Loucy (cell line): ENCODE measurements around the gene NBAS.

Experiments
- H2AFZ ChIP-seq: fragments of 200-600 bp; sonication (generic); 2 replicates; pipeline ENCODE4 v1.6.0; 2016; ENCODE audit warnings: antibody characterized with exemption, mild to moderate bottlenecking, low read length, moderate library complexity
- H3F3A ChIP-seq: fragments of 200-600 bp; 2 replicates; pipeline ENCODE4 v1.6.0; 2016; ENCODE audit warnings: antibody characterized with exemption, low read depth, mild to moderate bottlenecking
- H3K27me3 ChIP-seq: fragments of 200-600 bp; sonication (generic); 2 replicates; pipeline ENCODE4 v1.6.1; 2014; ENCODE audit warnings: low read length, mild to moderate bottlenecking; ENCODE audit not compliant: insufficient read depth, poor library complexity, severe bottlenecking
- H3K36me3 ChIP-seq: fragments of 200-600 bp; sonication (generic); 2 replicates; pipeline ENCODE4 v1.6.1; 2016; ENCODE audit warnings: low read length; ENCODE audit not compliant: insufficient read depth
- H3K4me1 ChIP-seq: fragments of 200-600 bp; sonication (generic); 2 replicates; pipeline ENCODE4 v1.5.1; 2014; ENCODE audit warnings: low read length, mild to moderate bottlenecking; ENCODE audit not compliant: insufficient read depth, poor library complexity, severe bottlenecking
- H3K4me2 ChIP-seq: fragments of 200-600 bp; sonication (generic); 2 replicates; pipeline ENCODE4 v1.6.0; 2014; ENCODE audit warnings: antibody characterized with exemption, low read length, low read depth, mild to moderate bottlenecking; ENCODE audit not compliant: poor library complexity, severe bottlenecking
- H3K4me3 ChIP-seq: fragments of 200-600 bp; sonication (generic); 2 replicates; pipeline ENCODE4 v1.5.1; 2014; ENCODE audit warnings: low read length, mild to moderate bottlenecking, mixed read lengths; ENCODE audit not compliant: poor library complexity, severe bottlenecking
- H3K79me2 ChIP-seq: fragments of 200-600 bp; sonication (generic); 2 replicates; pipeline ENCODE4 v1.6.1; 2014; ENCODE audit warnings: low read length; ENCODE audit not compliant: insufficient read depth
- H3K9ac ChIP-seq: fragments of 200-600 bp; sonication (generic); 2 replicates; pipeline ENCODE4 v1.6.0; 2014; ENCODE audit warnings: mild to moderate bottlenecking, low read depth, low read length, moderate library complexity; ENCODE audit not compliant: poor library complexity, severe bottlenecking
- H3K9me2 ChIP-seq: fragments of 200-600 bp; sonication (generic); replicated peaks from 2 replicates; pipeline ENCODE4 v1.6.1; 2016; ENCODE audit warnings: low read depth, low read length, mixed read lengths
- H3K9me3 ChIP-seq: fragments of 200-600 bp; sonication (generic); 2 replicates; pipeline ENCODE4 v1.6.1; 2014; ENCODE audit warnings: mild to moderate bottlenecking, antibody characterized with exemption, low read length, low read depth; ENCODE audit not compliant: insufficient read depth
- H4K20me1 ChIP-seq: fragments of 200-600 bp; sonication (generic); 2 replicates; pipeline ENCODE4 v1.6.0; 2014; ENCODE audit warnings: antibody characterized with exemption, low read length, mild to moderate bottlenecking; ENCODE audit not compliant: insufficient read depth, poor library complexity, severe bottlenecking
- CTCF ChIP-seq: fragments of 200-600 bp; sonication (generic); conservative IDR thresholded peaks from 2 replicates; pipeline ENCODE4 v1.5.1; 2014; ENCODE audit warnings: mild to moderate bottlenecking, antibody characterized with exemption, low read length
- EZH2phosphoT487 ChIP-seq: fragments of 200-600 bp; IDR thresholded peaks from 2 replicates; pipeline ENCODE4 v1.6.1; 2018; ENCODE audit warnings: antibody characterized with exemption, mild to moderate bottlenecking, moderate library complexity, borderline replicate concordance

NBAS gene

GRCh38 chr2:15241929-15242328 lies 319.2 kb downstream of the NBAS start:
- Histone ChIP-seq H3K27me3 (no peaks in the 10 kb centered on the region), H3K4me1 (peaks cover 29% of the 10 kb centered on the region), H4K20me1 (peaks cover 9% of the 10 kb centered on the region), H3K9me3 (no peaks in the 10 kb centered on the region), H3K9me2 (no peaks in the 10 kb centered on the region), H2AFZ (no peak overlapping the region), H3K79me2 (peaks cover 13% of the 10 kb centered on the region; the same call in 1 of the 2 replicates), H3K4me3 (no peak overlapping the region), H3K4me2 (peak overlapping the region; percentile 53), H3F3A (peaks cover 12% of the 10 kb centered on the region; the same call in 1 of the 2 replicates), H3K36me3 (peaks cover 20% of the 10 kb centered on the region), H3K9ac (no peak overlapping the region)
- TF ChIP-seq EZH2phosphoT487, result no peak
- no peak for TF ChIP-seq CTCF

- Histone ChIP-seq H2AFZ (no peak overlapping the region), H3K9me3 (no peaks in the 10 kb centered on the region), H4K20me1 (peaks cover 9% of the 10 kb centered on the region), H3K4me1 (peaks cover 29% of the 10 kb centered on the region), H3K9me2 (no peaks in the 10 kb centered on the region), H3K79me2 (peaks cover 9% of the 10 kb centered on the region; the same call in 1 of the 2 replicates), H3K4me2 (no peak overlapping the region), H3K27me3 (no peaks in the 10 kb centered on the region), H3F3A (peaks cover 12% of the 10 kb centered on the region; the same call in 1 of the 2 replicates), H3K4me3 (no peak overlapping the region), H3K9ac (no peak overlapping the region), H3K36me3 (peaks cover 20% of the 10 kb centered on the region)
- TF ChIP-seq EZH2phosphoT487 (no peak), CTCF (no peak)
Observed at GRCh38 chr2:15241201-15241600, 319.9 kb downstream of the NBAS start.

DNA sequence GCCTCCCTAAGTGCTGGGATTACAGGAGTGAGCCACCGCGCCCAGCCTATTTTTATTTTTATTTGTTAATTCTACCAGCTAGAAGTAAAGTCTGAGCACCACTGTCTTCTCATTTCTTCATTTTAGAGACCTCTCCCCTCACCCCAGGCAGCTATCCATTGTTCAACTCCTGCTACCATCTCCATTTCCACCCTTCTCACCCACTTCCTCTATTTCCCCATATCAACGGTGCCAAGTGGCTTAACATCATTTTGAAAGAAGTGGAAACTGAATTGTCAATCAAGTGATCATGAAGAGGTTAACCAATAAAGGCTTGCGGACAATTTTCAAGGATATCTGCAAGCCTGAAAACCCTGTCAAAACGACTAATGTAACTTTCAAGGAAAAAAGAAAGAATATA lies 323.1 kb downstream of the NBAS start:
- H3K36me3 ChIP-seq, result peaks cover 43% of the 10 kb centered on the region
- H3K4me2 ChIP-seq, result no peak overlapping the region
- H4K20me1 ChIP-seq, result no peaks in the 10 kb centered on the region
- H2AFZ ChIP-seq, result no peak overlapping the region
- TF ChIP-seq EZH2phosphoT487, result no peak
- TF ChIP-seq CTCF, result no peak
- no peaks in the 10 kb centered on the region for H3K9me2 ChIP-seq
- peaks cover 3% of the 10 kb centered on the region; the same call in 1 of the 2 replicates for H3F3A ChIP-seq
- H3K9ac ChIP-seq, result no peak overlapping the region
- H3K9me3 ChIP-seq, result no peaks in the 10 kb centered on the region
- no peak overlapping the region for H3K4me3 ChIP-seq
- peaks cover 14% of the 10 kb centered on the region for H3K4me1 ChIP-seq
- H3K27me3 ChIP-seq, result no peaks in the 10 kb centered on the region
- peaks cover 7% of the 10 kb centered on the region; the same call in 1 of the 2 replicates for H3K79me2 ChIP-seq
